HG02840 (cell line): ENCODE measurements around the gene ZFHX3.

Experiments used
- ATAC-seq: cut with Tn5 transposase; IDR thresholded peaks from one replicate; pipeline ENCODE4 v1.9.1; 2021; ENCODE audit warnings: mild to moderate bottlenecking, moderate library complexity, moderate number of reproducible peaks; ENCODE audit not compliant: unreplicated experiment, low FRiP score

Gene ZFHX3

GRCh38 chr16:72788269-72788809 lies 259.6 kb downstream of the ZFHX3 start:
- ATAC-seq, result no peak

- peak; percentile 82 for ATAC-seq
Observed at GRCh38 chr16:72787514-72788268, 260.2 kb downstream of the ZFHX3 start.

- no peak for ATAC-seq
Observed at GRCh38 chr16:72787130-72787513, 260.8 kb downstream of the ZFHX3 start.

GRCh38 chr16:72786606-72787005 lies 261.3 kb downstream of the ZFHX3 start:
- no peak for ATAC-seq

GRCh38 chr16:72785886-72786285 lies 262.0 kb downstream of the ZFHX3 start:
- no peak for ATAC-seq

GRCh38 chr16:72785171-72785570 lies 262.8 kb downstream of the ZFHX3 start:
- no peak for ATAC-seq

- ATAC-seq, result no peak
Observed at GRCh38 chr16:72783716-72784318, 264.1 kb downstream of the ZFHX3 start.

- ATAC-seq, result no peak
Observed at GRCh38 chr16:72769876-72770275, 278.1 kb downstream of the ZFHX3 start.

- ATAC-seq, result no peak
Observed at GRCh38 chr16:72768591-72768990, 279.3 kb downstream of the ZFHX3 start.

GRCh38 chr16:72766506-72766905 lies 281.4 kb downstream of the ZFHX3 start:
- ATAC-seq, result no peak

- ATAC-seq, result no peak
Observed at GRCh38 chr16:72764015-72764654, 283.8 kb downstream of the ZFHX3 start.

- ATAC-seq, result no peak
Observed at GRCh38 chr16:72760581-72760980, 287.3 kb downstream of the ZFHX3 start.

GRCh38 chr16:72753881-72754280 lies 294.0 kb downstream of the ZFHX3 start:
- ATAC-seq, result no peak

GRCh38 chr16:72752004-72752695 lies 295.8 kb downstream of the ZFHX3 start:
- no peak for ATAC-seq

GRCh38 chr16:72751076-72751475 lies 296.9 kb downstream of the ZFHX3 start:
- ATAC-seq, result no peak

- no peak for ATAC-seq
Observed at GRCh38 chr16:72749091-72749490, 298.8 kb downstream of the ZFHX3 start.

- no peak for ATAC-seq
Observed at GRCh38 chr16:72744076-72744793, 303.7 kb downstream of the ZFHX3 start.

- ATAC-seq, result peak; percentile 63
Observed at GRCh38 chr16:72743011-72743761, 304.7 kb downstream of the ZFHX3 start.

- no peak for ATAC-seq
Observed at GRCh38 chr16:72740347-72740746, 307.6 kb downstream of the ZFHX3 start.

- ATAC-seq, result no peak
Observed at GRCh38 chr16:72739577-72739976, 308.4 kb downstream of the ZFHX3 start.
